NCI-H460 (cell line): ENCODE data around the gene ARMC6. TPM values are rescaled to one million over a fixed set of nuclear protein-coding genes. Genes with fewer than 3 reads are reported as not detected.
"Not testable (repeated sequence)": the region's sequence is repeated elsewhere in the genome, so short reads cannot be mapped to it uniquely, and the experiment has no call there.

ENCODE experiments used
- DNase-seq: peaks from one replicate; pipeline ENCODE4 v3.0.0-alpha.2; 2016; ENCODE audit warnings: low read depth; ENCODE audit errors: extremely low read depth
- total RNA-seq: library from RNA; depleted of rRNA; stranded (reverse); fragments of >200 nt; shearing (Covaris generic); gene quantifications from 2 replicates; pipeline ENCODE4 v1.2.3, GENCODE V29; 2014; rRNA removed

Gene ARMC6
- total RNA-seq, 1 experiment from 2014 or later: 19.8 TPM

GRCh38 chr19:19103167-19103566, 69.8 kb downstream of the ARMC6 start:
- DNase-seq: no peak

GRCh38 chr19:19105365-19106055, 72.1 kb downstream of the ARMC6 start:
- peak; percentile 32 for DNase-seq

GRCh38 chr19:19106056-19106551, 72.7 kb downstream of the ARMC6 start:
- no peak for DNase-seq

GRCh38 chr19:19106938-19107337, 73.5 kb downstream of the ARMC6 start:
- DNase-seq: not testable (repeated sequence)

GRCh38 chr19:19107654-19108053, 74.3 kb downstream of the ARMC6 start:
- DNase-seq: no peak

Other genes with a start within 250 kb of the ARMC6 start
- gene COMP, start 242.3 kb upstream of the ARMC6 start, total RNA-seq: not detected in 2 replicates
- gene UPF1, start 201.6 kb upstream of the ARMC6 start, total RNA-seq: 21.1 and 23.3 TPM in 2 replicates
- gene CERS1, start 137.4 kb upstream of the ARMC6 start, total RNA-seq: 5.2 and 7.0 TPM in 2 replicates
- 131 and 141 TPM in 2 replicates for gene COPE, start 114.2 kb upstream of the ARMC6 start, total RNA-seq
- gene DDX49, start 113.9 kb upstream of the ARMC6 start, total RNA-seq: 38.9 and 41.5 TPM in 2 replicates
- gene HOMER3, start 92.4 kb upstream of the ARMC6 start, total RNA-seq: 17.8 and 18.1 TPM in 2 replicates
- 29.6 and 29.9 TPM in 2 replicates for gene SUGP2, start 86 bp upstream of the ARMC6 start, total RNA-seq
- 0.87 and 1.6 TPM in 2 replicates for gene SLC25A42, start 30.4 kb downstream of the ARMC6 start, total RNA-seq
- 38.7 and 44.9 TPM in 2 replicates for gene TMEM161A, start 104.9 kb downstream of the ARMC6 start, total RNA-seq
- 0.32 and 0.59 TPM in 2 replicates for gene MEF2B, start 136.7 kb downstream of the ARMC6 start, total RNA-seq
- gene BORCS8, start 158.5 kb downstream of the ARMC6 start, total RNA-seq: 9.6 and 11.2 TPM in 2 replicates
- gene RFXANK, start 158.7 kb downstream of the ARMC6 start, total RNA-seq: 34.8 and 39.3 TPM in 2 replicates
- gene NR2C2AP, start 169.8 kb downstream of the ARMC6 start, total RNA-seq: 22.3 and 25.3 TPM in 2 replicates
- 0.05 TPM in 1 of 2 replicates, not detected in the other for gene NCAN, start 178.4 kb downstream of the ARMC6 start, total RNA-seq
- gene TM6SF2, start 239.7 kb downstream of the ARMC6 start, total RNA-seq: 0.07 TPM in 1 of 2 replicates, not detected in the other